Measurements from ENCODE around the gene SRXN1.
"Not testable (repeated sequence)": the region's sequence is repeated elsewhere in the genome, so short reads cannot be mapped to it uniquely, and the experiment has no call there.

Gene SRXN1

DNA sequence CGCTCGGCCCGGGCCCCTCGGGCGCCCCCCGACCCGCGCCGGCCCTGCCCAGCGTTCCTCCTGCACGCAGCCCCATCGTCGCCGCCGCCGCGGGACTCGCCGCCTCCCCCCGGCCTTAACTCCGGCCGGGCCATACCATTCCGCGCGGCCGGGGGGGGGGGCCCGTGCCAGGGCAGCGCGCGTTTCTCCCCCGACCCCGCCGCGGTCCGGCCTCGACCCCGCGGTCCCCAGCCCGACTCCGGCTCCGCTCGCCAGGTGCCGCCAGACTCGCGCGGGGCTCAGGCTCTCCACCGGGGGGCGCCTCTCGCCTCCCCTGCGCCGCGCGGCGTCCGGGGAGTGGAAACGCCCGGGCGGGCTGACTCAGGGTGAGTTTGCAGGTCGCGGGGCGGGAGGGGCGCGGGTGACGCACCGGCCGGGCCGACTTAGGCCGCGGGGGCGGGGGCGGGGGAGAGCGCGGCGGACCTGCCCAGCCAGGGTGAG, at the start of gene SRXN1:
TSS of gene SRXN1 (minus strand) at position 91 of the 480 bp plus-strand sequence. CDS start at position 76, 15 bp downstream.
- H3K27ac Mint-ChIP-seq = peak within 1 kb of the TSS; percentile 69
- peak; percentile 86 for DNase-seq (ENCODE audit: low spot score)
- peaks cover 16% of the 10 kb centered on the region for H3K4me1 Mint-ChIP-seq (ENCODE audit: low read depth)
- H3K9me3 Mint-ChIP-seq = no peaks in the 10 kb centered on the region
- peak within 1 kb of the TSS; percentile 88 for H3K4me3 Mint-ChIP-seq
- H3K36me3 Mint-ChIP-seq (ENCODE audit: low read depth) = peaks cover 18% of the 10 kb centered on the region
- H3K27me3 Mint-ChIP-seq (ENCODE audit: low read depth) = peaks cover 26% of the 10 kb centered on the region

DNA sequence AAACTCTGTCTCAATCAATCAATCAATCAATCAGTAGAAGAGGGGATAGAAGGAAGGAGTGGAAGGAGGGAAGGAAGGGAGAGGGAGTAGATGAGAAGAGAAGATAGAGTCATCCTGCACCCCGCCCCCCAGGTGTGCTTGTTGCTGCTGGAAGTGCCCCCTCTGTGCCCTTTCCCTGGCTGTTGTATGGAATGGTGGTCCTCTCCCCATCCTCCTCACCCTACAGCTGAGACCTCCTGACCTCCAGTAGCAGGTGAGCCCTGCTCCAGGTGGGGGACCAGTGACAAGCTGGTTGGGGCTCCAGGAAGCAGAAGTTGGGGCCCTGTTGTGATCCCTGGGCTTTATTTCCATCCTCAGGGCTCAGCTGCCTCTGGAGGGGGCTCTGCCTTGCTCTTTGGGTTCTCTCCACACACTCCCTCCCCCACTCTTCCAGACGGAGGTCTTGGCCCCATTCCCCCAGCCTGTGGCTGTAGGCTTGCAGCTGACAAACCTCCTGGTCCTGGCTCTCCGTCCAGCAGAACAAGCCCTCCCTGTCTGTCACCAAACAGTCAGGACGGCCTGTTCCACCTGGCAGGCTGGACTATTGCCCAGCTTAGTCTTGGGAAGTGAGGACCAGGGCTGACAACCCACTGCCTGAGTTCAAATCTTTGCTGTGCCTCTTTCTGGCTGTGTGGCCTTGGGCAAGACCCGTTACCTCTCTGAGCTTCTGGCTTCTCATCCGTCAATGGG, 48.6 kb upstream of the SRXN1 start:
- Mint-ChIP-seq H3K9me3 (no peaks in the 10 kb centered on the region), H3K27me3 (ENCODE audit: low read depth) (no peaks in the 10 kb centered on the region), H3K27ac (no peak overlapping the region), H3K4me1 (ENCODE audit: low read depth) (no peaks in the 10 kb centered on the region), H3K4me3 (no peak overlapping the region), H3K36me3 (ENCODE audit: low read depth) (no peaks in the 10 kb centered on the region)
- no peak for DNase-seq (ENCODE audit: low spot score)

DNA sequence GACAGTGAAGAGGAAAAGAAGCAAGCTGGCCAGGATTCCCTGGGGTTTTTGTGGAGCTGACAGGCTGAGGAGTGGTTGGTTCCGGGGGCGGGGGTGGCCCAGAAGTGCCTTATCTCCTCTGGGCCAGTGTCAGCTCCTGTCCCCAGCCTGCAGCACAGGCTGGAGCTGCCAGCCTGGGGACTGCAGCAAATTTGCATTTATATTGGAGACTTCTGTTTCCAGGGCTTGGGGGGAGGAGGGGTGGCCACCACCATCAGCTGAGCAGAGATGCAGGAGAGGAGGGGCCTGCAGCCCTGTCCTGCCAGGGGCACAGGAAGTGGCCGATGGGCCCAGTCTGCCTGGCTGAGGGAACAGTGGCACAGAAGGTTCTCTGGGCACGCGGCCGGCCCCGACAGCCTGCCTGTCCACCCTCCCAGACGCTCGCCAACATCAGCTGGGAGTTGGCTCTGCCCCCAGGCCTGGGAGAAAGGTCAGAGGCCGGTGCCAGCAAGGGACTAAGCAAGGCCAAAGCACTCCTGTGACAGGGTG, 46.9 kb upstream of the SRXN1 start:
- Mint-ChIP-seq H3K9me3 (no peaks in the 10 kb centered on the region), H3K27me3 (ENCODE audit: low read depth) (no peaks in the 10 kb centered on the region), H3K4me3 (no peak overlapping the region), H3K4me1 (ENCODE audit: low read depth) (no peaks in the 10 kb centered on the region), H3K36me3 (ENCODE audit: low read depth) (no peaks in the 10 kb centered on the region), H3K27ac (no peak overlapping the region)
- DNase-seq (ENCODE audit: low spot score) = no peak

DNA sequence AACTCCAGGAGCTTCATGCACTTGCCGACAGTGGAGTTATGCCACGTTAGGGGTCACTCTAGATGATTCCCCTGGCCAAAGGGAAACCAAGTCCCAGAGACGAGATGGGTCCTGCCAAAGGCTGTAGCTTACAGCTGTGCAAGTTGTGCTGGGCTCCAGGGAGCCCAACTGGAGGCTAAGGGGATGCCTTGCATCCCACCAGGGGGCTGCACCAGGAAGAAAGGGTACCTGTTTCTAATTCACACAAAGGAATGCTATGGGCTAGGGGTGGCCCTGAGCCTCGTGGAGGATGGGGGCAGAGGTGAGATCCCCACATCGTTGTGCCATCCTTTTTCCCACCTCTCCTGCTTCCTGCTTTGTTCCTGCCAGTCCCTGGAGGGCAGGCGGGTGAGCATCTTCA, 46.3 kb upstream of the SRXN1 start:
- no peaks in the 10 kb centered on the region for H3K4me1 Mint-ChIP-seq (ENCODE audit: low read depth)
- H3K36me3 Mint-ChIP-seq (ENCODE audit: low read depth) = no peaks in the 10 kb centered on the region
- DNase-seq (ENCODE audit: low spot score) = no peak
- H3K27ac Mint-ChIP-seq = no peak overlapping the region
- H3K4me3 Mint-ChIP-seq = no peak overlapping the region
- H3K27me3 Mint-ChIP-seq (ENCODE audit: low read depth) = no peaks in the 10 kb centered on the region
- H3K9me3 Mint-ChIP-seq = no peaks in the 10 kb centered on the region

DNA sequence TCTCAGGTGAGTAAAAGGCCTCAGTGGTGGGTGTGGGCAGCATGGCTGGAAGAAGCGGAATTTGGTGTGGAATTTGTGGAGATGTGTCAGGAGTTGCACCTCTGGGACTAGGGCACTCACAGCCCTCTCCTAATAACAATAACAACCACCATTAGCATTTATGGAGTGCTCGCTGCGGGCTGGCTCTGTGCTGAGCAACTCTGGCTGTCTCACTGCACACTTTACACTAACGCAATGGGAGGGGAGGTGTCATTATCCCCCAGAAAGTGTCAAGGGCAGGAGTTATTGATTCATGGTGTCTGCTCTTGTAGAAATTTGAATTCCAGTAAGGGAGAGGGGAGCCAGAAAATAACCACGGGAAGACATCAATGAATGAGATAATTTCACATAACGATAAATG, 45.3 kb upstream of the SRXN1 start:
- DNase-seq (ENCODE audit: low spot score) = no peak
- Mint-ChIP-seq H3K4me3 (no peak overlapping the region), H3K27ac (no peak overlapping the region), H3K36me3 (ENCODE audit: low read depth) (no peaks in the 10 kb centered on the region), H3K9me3 (no peaks in the 10 kb centered on the region), H3K27me3 (ENCODE audit: low read depth) (peaks cover 2% of the 10 kb centered on the region), H3K4me1 (ENCODE audit: low read depth) (no peaks in the 10 kb centered on the region)

DNA sequence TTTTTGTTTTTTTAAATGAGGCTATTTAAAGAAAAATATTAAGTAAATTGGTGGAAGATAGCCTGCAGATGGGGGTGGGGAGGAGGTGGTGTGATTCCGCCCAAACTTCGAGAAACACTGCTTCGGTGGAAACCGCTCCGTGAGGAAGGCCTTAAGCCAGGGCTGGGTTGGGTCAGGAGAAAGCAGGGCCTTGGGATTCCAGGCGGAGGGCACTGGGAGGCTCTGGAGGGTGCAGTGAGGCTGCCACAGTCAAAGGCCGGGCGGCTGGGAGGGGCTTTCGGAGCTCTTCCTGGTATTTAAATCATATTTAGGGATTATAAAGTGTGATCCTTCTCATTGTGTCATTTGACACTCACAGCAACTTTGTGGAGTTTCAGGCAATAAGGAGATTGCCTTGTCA, 44.8 kb upstream of the SRXN1 start:
- Mint-ChIP-seq H3K36me3 (ENCODE audit: low read depth) (no peaks in the 10 kb centered on the region), H3K4me1 (ENCODE audit: low read depth) (no peaks in the 10 kb centered on the region), H3K4me3 (no peak overlapping the region), H3K27me3 (ENCODE audit: low read depth) (peaks cover 3% of the 10 kb centered on the region), H3K9me3 (no peaks in the 10 kb centered on the region), H3K27ac (no peak overlapping the region)
- no peak for DNase-seq (ENCODE audit: low spot score)

DNA sequence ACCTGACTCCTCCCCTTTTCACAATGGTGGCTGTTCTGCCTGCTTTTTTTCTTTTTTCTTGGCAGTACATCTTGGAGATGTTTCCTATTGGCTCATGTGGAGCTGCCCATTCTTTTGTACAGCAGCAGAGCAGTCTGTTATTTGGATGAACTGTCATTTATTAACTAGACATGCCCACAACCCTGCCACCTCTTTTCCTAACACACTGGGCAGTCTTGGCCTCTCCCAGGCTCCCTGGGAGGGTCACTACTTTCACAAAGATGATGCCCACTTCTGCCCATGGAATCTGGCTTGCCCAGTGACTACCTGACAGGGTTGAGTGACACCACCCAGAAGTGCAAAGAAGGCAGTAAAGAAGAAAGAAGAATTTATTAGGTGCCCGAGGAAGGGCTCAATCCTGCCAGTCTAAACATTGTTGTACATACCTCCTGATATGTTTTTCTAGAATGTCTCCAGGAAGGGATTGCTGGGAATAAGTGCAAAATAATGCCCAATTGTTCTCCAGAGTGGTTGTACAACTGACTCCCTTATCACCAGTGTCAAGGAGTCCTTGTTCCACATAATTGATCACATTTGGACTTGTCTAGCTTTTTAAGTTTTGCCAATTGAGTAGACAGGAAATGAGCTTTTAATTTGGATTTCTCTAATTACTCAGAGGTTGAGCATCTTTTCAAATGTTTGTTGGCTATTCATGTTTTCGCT, 42.3 kb upstream of the SRXN1 start:
- Mint-ChIP-seq H3K9me3 (no peaks in the 10 kb centered on the region), H3K4me1 (ENCODE audit: low read depth) (no peaks in the 10 kb centered on the region)
- no peak for DNase-seq (ENCODE audit: low spot score)

DNA sequence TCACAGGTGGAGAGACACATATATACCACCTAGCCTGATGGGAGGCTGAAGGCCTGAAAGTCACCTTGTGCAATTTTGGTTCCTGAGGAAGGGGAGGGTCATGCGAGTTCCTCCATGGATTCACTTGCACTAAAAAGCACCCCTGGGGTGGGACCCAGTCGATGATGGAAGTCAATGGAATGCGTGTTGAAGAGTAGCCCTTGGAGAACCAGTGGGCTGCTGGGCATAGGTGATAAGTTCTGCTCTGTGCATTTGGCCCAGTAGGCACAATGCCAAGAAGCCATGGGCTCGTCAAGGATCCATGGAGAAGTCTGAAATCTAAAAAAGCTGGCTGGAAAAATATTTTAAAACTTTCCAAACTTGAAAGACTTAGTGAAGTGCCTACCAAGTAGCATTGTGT, 41.5 kb upstream of the SRXN1 start:
- no peaks in the 10 kb centered on the region for H3K4me1 Mint-ChIP-seq (ENCODE audit: low read depth)
- no peaks in the 10 kb centered on the region for H3K9me3 Mint-ChIP-seq
- no peaks in the 10 kb centered on the region for H3K36me3 Mint-ChIP-seq (ENCODE audit: low read depth)
- no peak overlapping the region for H3K27ac Mint-ChIP-seq
- H3K4me3 Mint-ChIP-seq = no peak overlapping the region
- no peak for DNase-seq (ENCODE audit: low spot score)
- H3K27me3 Mint-ChIP-seq (ENCODE audit: low read depth) = peaks cover 13% of the 10 kb centered on the region

More for the DNA sequence above, 42.3 kb upstream of the SRXN1 start:
- no peak overlapping the region for H3K4me3 Mint-ChIP-seq
- peaks cover 13% of the 10 kb centered on the region for H3K27me3 Mint-ChIP-seq (ENCODE audit: low read depth)
- H3K36me3 Mint-ChIP-seq (ENCODE audit: low read depth) = no peaks in the 10 kb centered on the region
- no peak overlapping the region for H3K27ac Mint-ChIP-seq

DNA sequence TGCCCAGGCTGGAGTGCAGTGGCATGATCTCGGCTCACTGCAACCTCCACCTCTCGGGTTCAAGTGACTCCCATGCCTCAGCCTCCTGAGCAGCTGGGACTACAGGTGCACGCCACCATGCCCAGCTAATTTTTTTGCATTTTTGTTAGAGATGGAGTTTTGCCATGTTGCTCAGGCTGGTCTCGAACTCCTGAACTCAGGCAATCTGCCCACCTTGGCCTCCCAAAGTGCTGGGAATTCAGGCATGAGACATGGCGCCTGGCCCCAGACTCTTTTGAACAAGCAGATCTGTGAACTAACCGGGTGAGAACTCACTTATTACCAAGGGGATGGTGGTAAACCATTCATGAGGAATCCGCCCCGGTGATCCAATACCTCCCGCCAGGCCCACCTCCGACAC, 40.8 kb upstream of the SRXN1 start:
- not testable (repeated sequence) for DNase-seq (ENCODE audit: low spot score); H3K4me3 Mint-ChIP-seq; H3K36me3 Mint-ChIP-seq (ENCODE audit: low read depth); H3K27ac Mint-ChIP-seq; H3K9me3 Mint-ChIP-seq; H3K4me1 Mint-ChIP-seq (ENCODE audit: low read depth)
- peaks cover 13% of the 10 kb centered on the region for H3K27me3 Mint-ChIP-seq (ENCODE audit: low read depth)

DNA sequence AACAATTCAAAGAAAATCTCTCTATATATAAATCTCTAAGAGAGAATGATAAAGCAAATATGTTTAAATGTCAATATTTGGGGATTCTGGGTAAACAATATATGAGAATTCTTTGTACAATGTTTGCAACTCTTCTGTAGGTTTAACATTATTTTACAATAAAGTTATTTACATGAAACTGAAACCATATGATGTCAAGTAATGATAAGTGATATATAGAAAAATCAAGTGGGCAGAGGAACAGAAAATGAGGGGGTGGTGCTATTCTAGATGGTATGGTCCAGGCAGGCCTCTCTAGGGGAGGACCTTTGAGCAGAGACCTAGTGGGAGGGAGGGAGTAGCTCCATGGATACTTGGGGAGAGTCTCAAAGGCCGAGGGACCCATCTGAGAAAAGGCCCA, 39.0 kb upstream of the SRXN1 start:
- H3K9me3 Mint-ChIP-seq = no peaks in the 10 kb centered on the region
- DNase-seq (ENCODE audit: low spot score) = no peak
- H3K36me3 Mint-ChIP-seq (ENCODE audit: low read depth) = no peaks in the 10 kb centered on the region
- H3K4me1 Mint-ChIP-seq (ENCODE audit: low read depth) = no peaks in the 10 kb centered on the region
- no peak overlapping the region for H3K27ac Mint-ChIP-seq
- no peak overlapping the region for H3K4me3 Mint-ChIP-seq
- H3K27me3 Mint-ChIP-seq (ENCODE audit: low read depth) = peaks cover 13% of the 10 kb centered on the region

DNA sequence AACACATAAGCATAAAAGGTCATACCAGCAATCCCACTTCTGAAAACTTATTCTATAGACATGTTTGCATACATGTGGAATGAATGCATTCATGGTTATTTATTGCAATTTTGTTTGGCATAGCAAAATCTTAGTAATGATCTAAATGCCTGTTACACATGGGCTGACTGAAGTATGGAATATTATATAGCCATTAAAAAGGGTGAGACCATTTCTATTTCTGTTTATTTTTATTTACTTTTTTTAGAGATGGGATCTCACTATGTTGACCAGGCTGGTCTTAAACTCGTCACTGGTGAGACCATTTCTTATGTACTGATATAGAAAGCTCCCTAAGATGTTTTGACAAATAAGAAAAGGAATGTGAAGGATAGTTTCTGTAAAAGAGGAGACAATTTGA, 36.9 kb upstream of the SRXN1 start:
- H3K4me3 Mint-ChIP-seq = no peak overlapping the region

DNA sequence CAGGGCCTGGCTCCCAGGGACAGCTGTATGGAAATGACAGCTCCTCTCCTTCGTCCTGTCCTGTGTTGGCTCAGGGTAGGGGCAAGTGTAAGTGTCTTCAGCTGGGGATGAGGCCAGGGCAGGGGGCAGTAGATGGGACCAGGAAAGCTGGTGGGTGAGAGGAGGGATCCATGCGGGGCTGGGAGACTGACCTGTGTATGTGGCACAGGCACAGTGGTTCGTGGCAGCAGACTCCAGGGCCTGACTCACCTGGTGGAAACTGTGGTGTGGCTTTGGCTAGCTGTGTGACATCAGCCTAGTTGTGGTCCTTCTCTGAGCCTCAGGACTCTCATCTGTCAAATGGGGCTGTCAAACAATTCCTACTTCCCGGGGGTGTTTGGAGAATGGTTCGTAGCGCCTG, 36.3 kb upstream of the SRXN1 start:
- Mint-ChIP-seq H3K9me3 (no peaks in the 10 kb centered on the region), H3K27me3 (ENCODE audit: low read depth) (peaks cover 13% of the 10 kb centered on the region), H3K4me3 (no peak overlapping the region), H3K36me3 (ENCODE audit: low read depth) (no peaks in the 10 kb centered on the region), H3K4me1 (ENCODE audit: low read depth) (no peaks in the 10 kb centered on the region), H3K27ac (no peak overlapping the region)
- no peak for DNase-seq (ENCODE audit: low spot score)

More for the DNA sequence above, 36.9 kb upstream of the SRXN1 start:
- Mint-ChIP-seq H3K9me3 (no peaks in the 10 kb centered on the region), H3K4me1 (ENCODE audit: low read depth) (no peaks in the 10 kb centered on the region), H3K27me3 (ENCODE audit: low read depth) (peaks cover 13% of the 10 kb centered on the region), H3K27ac (no peak overlapping the region), H3K36me3 (ENCODE audit: low read depth) (no peaks in the 10 kb centered on the region)
- DNase-seq (ENCODE audit: low spot score) = no peak

DNA sequence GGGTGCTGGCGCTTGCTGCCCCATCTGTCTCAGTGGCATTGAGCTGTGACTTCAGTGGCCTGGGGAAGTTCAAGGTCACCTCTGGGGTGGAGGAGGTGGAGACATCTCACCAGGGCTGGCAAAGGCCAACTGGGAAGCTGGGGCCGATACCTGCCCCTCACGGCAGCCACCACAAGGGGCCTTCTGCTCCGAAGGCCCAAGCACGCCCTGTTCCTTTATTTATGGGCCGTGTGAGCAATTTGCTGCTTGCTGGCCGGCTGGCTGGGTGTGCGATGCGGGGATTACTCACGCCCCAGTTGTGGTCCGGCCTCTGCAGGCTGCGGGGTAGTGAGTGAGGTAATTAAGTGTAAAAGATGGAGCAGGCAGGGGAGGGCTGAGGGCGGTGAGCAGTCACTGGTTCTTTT, 35.8 kb upstream of the SRXN1 start:
- no peaks in the 10 kb centered on the region for H3K4me1 Mint-ChIP-seq (ENCODE audit: low read depth)
- H3K9me3 Mint-ChIP-seq = no peaks in the 10 kb centered on the region
- H3K27me3 Mint-ChIP-seq (ENCODE audit: low read depth) = peaks cover 13% of the 10 kb centered on the region
- no peak overlapping the region for H3K27ac Mint-ChIP-seq
- no peak overlapping the region for H3K4me3 Mint-ChIP-seq
- DNase-seq (ENCODE audit: low spot score) = no peak
- H3K36me3 Mint-ChIP-seq (ENCODE audit: low read depth) = no peaks in the 10 kb centered on the region

DNA sequence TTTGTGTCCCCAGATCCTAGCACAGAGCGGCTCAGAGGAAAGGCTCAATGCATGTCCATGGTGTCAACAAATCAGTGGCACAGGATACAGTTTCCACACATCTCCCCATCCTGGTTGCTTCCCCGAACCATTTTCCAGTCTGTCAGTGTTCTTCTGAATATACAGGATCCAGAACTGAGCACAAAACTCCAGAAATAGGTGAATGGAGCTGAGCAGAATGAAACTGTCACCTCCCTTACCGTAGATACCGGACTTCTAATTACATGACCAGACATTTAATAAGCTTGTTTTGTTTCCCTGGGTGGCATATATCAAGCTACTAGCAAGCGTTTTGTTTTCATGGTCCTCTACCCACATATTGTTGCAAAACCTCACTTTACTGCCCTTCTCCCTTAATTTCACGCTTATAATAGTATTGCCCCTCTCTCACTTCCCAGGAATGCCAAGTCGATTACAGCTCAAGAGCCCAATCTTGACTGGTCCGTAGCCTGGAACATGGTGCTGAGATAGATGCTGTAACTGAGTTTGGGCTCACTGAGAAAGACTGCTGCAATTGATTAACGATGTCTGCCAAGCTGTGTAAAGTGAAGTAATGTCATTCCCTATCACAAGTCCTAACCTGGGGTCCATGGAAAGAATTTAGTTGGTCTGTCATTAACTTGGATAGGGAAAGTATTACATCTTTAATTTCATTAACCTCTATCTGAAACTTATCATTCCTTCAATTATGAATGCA, 34.6 kb upstream of the SRXN1 start:
- no peak for DNase-seq (ENCODE audit: low spot score)
- Mint-ChIP-seq H3K9me3 (no peaks in the 10 kb centered on the region), H3K4me3 (no peak overlapping the region), H3K36me3 (ENCODE audit: low read depth) (no peaks in the 10 kb centered on the region), H3K27me3 (ENCODE audit: low read depth) (peaks cover 10% of the 10 kb centered on the region), H3K4me1 (ENCODE audit: low read depth) (no peaks in the 10 kb centered on the region), H3K27ac (no peak overlapping the region)

All from T-helper 2 cell treated with Interferon-gamma antibody and Interleukin-4, amounts not matched to agents 5 μg/mL and 100 μg/mL, for 36 hours (primary cell).